Activated CD8-positive, alpha-beta memory T cell treated with anti-CD3 and anti-CD28 coated beads, Interleukin-2, amount 50 U/mL, for 24 hours (primary cell): ENCODE measurements around the gene B4GALT5.
"Not testable (repeated sequence)": the region's sequence is repeated elsewhere in the genome, so short reads cannot be mapped to it uniquely, and the experiment has no call there.

Experiments used
- DNase-seq: peaks from one replicate; pipeline ENCODE4 v3.0.0-alpha.2; 2020; ENCODE audit errors: extremely low read depth

B4GALT5 gene

GRCh38 chr20:49630396-49630951 lies 83.2 kb downstream of the B4GALT5 start:
- no peak for DNase-seq

- no peak for DNase-seq
These were observed 84.1 kb downstream of the B4GALT5 start for GRCh38 chr20:49629606-49630005.

DNA sequence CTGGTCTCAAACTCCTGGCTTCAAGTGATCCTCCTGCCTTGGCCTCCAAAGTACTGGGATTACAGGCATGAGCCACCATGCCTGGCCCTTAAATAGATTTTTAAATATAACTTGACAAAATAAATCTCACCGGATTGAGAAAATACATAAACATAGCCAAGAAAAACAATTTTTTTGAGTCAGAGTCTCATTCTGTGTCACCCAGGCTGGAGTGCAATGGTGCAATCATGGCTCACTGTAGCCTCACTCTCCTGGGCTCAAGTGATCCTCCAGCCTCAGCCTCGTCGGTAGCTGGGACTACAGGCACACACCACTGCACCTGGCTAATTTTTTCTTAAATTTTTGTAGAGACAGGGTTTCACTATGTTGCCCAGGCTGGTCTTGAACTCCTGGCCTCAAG lies 85.4 kb downstream of the B4GALT5 start:
- not testable (repeated sequence) for DNase-seq

DNA sequence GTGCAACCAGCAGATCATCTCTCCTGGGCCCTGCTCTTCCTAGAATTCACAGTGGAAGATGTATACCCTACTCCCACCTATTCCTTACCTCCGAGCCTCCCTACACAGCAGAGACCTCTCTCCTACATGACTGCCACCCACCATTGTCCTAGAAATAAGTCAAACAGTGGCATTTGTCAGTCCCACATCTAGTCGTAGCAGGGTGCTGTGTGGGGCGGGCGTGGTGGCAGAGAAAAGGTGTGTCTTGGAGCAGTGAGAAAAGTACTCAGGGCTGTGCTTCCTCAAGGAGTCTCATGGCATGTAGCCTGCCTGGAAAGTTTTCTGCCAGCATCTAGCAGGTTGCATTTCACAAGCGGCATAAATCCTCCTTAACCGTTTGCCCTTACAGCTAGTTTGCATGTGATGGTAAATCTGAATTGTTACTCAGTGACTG lies 86.3 kb downstream of the B4GALT5 start:
- no peak for DNase-seq

GRCh38 chr20:49624988-49625387 lies 88.7 kb downstream of the B4GALT5 start:
- DNase-seq: not testable (repeated sequence)

DNA sequence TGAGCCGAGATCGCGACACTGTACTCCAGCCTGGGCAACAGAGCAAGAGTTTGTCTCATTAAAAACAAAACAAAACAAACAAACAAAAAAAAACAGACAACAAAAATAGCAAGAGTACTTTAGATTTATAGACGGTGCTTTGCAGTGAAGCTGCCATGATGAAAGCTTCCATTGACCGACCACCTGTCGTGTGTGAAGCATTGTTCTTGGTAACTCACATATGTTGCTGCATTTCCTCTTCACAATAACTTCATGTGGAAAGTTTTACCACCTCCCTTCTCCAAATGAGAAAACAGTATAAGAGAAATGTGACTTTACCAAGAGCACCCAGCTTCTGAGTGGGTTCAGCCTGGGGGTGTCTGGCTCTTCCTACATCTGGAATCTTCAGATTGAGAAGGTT lies 89.4 kb downstream of the B4GALT5 start:
- DNase-seq: no peak

DNA sequence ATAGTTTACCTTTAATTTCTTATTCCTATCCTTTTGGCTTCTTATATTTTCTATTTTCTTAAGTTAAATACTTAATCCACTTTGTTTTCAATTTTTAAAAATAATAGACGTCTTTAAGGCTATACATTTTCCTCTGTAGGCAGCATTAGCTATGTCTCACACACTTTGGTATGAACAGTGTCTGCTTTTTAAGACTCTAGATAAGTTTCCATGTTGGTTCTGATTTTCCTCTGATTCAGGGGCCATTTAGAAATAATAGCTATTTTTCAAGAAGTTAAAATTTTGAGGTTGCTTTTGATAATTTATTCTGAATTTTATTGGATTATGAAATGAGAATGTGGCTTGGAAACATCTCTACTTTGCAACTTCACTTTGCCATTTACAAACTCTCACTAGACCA lies 91.4 kb downstream of the B4GALT5 start:
- DNase-seq: no peak

GRCh38 chr20:49620364-49621240 lies 93.1 kb downstream of the B4GALT5 start:
- DNase-seq: no peak

DNA sequence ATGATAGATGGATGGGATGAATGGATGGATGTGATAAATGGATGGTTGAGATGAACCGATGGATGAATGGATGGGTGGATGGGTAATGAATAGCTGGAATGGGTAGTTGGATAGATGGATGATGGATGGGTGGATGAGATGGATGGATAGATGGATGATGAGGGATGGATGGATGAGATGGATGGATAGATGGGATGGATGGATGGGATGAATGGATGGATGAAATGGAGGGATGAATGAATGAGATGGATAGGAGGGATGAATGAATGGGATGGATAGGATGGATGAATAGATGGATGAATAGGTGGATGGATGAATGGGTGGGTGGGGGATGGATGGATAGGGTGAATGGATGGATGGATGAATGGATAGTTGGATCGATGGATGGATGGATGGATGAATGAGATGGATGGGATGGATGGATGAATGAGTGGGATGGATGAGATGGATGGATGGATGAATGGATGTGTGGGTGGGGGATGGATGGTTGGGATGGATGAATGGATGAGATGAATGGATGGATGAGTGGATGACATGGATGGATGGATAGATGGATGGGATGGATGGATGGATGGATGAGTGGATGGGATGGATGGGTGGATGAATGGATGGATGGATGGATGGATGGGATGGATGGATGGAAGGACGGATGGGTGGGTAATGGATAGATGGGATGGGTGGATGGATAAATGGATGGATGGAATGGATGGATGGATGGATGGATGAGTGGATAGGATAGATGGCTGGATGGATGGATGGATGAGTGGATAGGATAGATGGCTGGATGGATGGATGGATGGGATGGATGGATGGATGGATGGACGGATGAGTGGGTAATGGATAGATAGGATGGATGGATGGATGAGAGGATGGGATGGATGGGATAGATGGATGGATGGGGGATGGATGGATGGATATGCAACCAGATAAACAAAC lies 94.3 kb downstream of the B4GALT5 start:
- no peak for DNase-seq

GRCh38 chr20:49618289-49618688 lies 95.4 kb downstream of the B4GALT5 start:
- DNase-seq: no peak

GRCh38 chr20:49617394-49617793 lies 96.3 kb downstream of the B4GALT5 start:
- not testable (repeated sequence) for DNase-seq

DNA sequence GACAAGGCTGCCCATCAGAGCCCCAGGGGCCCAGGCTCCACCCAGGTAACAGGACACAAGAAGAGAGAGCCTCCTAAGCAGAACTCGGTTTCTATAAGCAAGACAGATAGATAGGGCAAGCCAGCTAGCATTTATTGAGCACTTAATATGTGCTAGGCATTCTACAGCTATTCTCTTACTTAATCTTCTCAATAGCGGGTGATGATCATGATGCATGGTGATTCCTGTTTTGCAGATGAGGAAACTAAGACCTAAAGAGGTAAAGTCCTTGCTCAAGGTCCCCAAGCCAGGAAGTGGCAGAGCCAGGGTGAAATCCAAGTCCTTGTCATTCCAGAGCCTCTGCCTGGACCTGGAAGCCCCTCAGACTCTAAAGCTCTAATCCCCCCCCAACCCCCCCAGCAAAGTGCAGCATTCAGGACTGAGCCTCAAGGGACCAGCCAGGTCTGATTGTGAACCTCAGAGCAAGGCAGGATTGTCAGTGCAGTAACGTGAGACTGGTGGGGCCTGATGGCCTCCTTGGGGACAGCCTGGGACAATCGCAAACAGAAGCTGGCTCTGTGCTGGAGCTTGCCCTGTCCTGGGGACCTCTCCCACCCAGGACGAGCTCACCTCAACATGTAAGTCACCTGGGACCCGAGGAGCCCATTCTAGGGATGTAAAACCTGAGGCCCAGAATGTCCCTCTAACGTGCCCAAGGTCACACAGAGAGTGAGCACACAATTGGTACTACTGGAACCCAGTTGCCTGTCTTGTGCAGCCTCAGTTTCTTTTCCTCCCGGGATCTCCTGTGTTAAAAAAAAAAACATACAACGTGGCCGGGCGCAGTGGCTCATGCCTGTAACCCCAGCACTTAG lies 97.3 kb downstream of the B4GALT5 start:
- no peak for DNase-seq

GRCh38 chr20:49615401-49616153 lies 98.1 kb downstream of the B4GALT5 start:
- DNase-seq: no peak

DNA sequence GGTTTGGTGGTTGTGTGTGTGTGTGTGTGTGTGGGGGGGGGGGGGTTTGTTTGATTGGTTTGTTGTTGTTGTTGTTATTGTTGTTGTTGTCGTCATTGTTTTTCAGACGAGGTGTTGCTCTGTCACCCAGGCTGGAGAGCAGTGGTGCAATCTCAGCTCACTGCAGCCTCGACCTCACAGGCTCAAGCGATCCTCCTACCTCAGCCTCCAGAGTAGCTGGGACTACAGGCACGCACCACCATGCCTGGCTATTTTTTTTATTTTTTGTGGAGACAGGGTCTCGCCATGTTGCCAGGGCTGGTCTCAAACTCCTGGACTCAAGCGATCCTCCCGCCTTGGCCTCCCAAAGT lies 98.7 kb downstream of the B4GALT5 start:
- not testable (repeated sequence) for DNase-seq

GRCh38 chr20:49614338-49615050 lies 99.2 kb downstream of the B4GALT5 start:
- no peak for DNase-seq

DNA sequence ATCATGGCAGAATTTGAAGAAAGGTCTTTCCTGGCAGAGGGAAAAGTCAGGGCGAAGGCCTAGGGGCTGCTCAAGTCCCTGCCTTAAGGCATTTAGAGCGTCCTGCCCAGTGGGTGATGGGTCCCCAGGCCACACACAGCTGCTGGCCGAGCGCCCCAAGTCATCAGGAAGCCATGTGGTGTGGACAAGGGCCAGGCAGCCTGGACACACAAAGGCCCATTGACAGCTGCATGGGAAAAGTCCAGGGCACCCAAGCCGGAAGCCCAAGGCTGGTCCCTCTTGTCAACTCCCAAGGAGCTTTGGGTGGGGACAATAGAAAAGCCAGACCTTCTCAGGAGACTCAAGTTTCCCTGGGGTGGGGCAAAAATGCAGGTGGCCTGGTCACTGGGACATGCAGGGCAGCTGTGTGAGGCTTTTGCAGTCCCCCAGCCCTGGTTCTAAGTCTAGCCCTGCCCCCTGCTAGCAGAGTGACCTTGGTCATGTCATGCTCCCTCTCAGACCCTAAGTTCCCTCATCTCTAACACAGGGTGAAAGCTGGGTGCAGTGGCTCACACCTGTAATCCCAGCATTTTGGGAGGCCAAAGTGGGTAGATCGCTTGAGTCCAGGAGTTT lies 101.4 kb downstream of the B4GALT5 start:
- no peak for DNase-seq

DNA sequence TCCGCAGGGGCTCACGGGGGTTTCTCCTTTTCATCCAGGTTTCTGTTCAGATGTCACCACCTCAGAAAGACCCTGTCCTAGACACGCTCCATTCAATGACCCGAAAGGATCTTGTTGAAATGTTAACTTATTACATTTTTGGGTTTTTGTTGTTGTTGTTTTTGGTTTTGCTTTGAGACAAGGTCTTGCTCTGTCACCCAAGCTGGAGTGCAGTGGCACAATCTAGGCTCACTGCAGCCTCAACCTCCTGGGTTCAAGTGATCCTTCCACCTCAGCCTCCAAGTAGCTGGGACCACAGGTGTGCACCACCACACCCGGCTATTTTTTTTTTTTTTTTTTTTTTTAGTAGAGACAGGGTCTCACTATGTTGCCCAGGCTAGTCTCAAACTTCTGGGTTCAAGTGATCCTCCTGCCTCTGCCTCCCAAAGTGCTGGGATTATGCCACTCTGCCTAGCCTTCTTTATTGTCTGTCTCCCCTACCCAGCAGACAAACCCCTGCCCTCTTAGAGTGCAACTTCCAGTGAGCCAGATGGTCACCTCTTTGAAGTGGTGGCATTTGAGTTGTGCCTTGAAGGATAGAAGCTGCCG lies 102.0 kb downstream of the B4GALT5 start:
- DNase-seq: not testable (repeated sequence)

DNA sequence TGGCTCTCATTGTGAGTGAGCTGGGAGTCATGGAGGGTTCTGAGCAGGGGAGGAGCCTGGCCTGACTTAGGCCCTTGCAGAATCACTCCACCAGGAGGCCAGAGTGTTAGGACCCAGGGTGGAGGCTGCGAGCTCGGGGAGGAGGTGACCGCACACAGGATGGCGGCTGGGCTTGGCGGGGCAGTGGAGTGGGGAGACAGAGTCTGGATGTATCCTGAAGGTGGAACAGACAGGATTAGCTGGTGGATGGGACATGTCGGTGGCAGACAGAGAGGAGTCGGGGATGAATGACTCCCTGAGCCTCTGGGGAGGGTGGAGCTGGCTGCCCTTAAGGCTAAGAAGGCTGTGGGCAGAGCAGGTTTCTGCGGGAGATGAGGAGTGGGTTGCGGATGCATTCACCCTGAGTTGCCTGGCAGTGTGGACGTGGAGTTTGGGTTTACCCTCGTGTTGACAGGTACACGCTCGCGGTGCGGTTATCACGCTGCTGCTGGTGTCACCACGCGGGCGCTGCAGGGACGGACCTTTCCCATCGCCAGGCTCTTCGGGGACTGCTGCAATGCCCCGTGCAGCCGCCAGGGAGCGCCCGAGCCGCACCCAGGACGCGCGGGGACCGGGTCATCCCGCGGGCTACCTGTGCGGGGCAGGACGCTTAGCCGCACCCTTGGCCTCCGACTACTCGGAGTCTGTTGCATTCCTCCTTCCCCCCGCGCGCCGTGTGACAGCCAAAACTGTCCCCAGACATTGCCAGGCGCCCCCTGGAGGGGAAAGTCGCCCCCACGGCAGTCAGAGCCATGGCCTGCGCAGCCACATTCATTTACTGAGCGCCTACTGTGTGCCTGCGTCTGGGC lies 102.8 kb downstream of the B4GALT5 start:
- no peak for DNase-seq
